Mammary epithelial cell (primary cell): Measurements from ENCODE around the gene TFR2.

Experiments used
- EZH2 ChIP-seq: IDR thresholded peaks from 2 replicates; pipeline ENCODE4 v1.6.1; 2012; ENCODE audit warnings: low read length, inconsistent platforms, borderline replicate concordance
- TF ChIP-seq, protein P1 (sequence below), 2 donors: IDR thresholded peaks in 1 of 2; conservative IDR thresholded peaks in 1 of 2; 2 replicates each; pipeline ENCODE4 v1.5.1; 2011 to 2012; ENCODE audit warnings: inconsistent platforms in 2 of 2, low read length in 2 of 2, mild to moderate bottlenecking in 2 of 2, control low read depth in 1 of 2, low read depth in 1 of 2; ENCODE audit not compliant: insufficient read depth in 1 of 2; ENCODE audit errors: extremely low read depth in 1 of 2

DNA sequence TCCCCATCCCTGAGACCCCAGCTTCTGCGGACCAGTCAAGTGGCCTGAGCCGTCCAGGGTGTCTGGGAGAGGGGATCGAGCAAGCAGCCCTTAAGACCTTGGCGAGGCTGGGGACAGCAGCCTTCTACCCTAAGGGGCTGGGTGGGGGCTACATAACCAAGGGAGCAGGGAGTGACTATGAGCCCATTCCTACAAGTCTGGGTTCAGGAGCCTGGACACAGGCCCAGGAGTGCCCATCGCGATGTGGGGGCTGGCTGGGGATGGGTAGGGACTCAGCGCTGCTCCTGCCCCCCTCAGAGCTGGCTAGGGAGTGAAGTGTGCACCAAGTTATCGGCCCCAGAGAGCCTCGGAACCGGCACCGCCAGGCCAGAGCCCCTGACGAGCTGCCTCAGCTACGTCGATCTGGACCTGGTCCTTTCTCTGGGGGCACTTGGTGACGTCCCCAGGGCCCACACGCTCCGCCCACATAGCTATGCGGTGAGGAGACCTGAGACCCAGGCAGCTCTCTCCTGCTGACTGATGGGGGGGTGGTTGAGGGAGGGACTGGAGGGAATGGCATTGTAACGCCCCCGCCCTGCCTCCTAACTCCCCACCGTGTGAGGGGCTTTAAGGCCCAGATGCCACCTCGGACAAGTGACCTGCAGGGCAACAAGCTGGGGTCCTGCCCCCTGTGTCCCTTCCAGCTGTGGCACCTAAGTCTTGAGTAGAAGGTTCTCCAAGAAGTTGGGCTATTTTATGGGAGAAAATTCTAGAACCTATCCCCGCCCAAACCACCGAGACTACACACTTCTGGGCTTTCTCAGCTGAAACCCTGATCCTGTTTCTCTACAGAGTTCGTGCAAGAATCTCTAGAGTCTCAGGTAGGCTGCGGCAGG is 70.2 kb downstream of the TFR2 start:
- TF ChIP-seq, protein P1, sequence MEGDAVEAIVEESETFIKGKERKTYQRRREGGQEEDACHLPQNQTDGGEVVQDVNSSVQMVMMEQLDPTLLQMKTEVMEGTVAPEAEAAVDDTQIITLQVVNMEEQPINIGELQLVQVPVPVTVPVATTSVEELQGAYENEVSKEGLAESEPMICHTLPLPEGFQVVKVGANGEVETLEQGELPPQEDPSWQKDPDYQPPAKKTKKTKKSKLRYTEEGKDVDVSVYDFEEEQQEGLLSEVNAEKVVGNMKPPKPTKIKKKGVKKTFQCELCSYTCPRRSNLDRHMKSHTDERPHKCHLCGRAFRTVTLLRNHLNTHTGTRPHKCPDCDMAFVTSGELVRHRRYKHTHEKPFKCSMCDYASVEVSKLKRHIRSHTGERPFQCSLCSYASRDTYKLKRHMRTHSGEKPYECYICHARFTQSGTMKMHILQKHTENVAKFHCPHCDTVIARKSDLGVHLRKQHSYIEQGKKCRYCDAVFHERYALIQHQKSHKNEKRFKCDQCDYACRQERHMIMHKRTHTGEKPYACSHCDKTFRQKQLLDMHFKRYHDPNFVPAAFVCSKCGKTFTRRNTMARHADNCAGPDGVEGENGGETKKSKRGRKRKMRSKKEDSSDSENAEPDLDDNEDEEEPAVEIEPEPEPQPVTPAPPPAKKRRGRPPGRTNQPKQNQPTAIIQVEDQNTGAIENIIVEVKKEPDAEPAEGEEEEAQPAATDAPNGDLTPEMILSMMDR (conservative IDR thresholded peaks at IDR 0.05 in 1 of 2, IDR thresholded peaks at IDR 0.05 in 1 of 2; ENCODE audit: extremely low read depth in 1 of 2, insufficient read depth in 1 of 2, low read depth in 1 of 2, low read length in 2 of 2): no peak
- no peak for TF ChIP-seq EZH2
